Right lobe of liver (tissue), 4 donors: ENCODE data around the gene SUPT4H1.

ENCODE experiments used
- CTCF ChIP-seq, 4 donors: fragments of 200-600 bp in 3 of 4; fragments of 450-650 bp in 1 of 4; IDR thresholded peaks; one replicate each; pipeline versions ENCODE4 v1.5.1 to v1.8.0; 2016 to 2022; ENCODE audit warnings: antibody characterized with exemption in 4 of 4, mild to moderate bottlenecking in 2 of 4
- POLR2A ChIP-seq: fragments of 450-650 bp; IDR thresholded peaks from one replicate; pipeline ENCODE4 v1.6.1; 2017; ENCODE audit warnings: antibody characterized with exemption, mild to moderate bottlenecking
- donor health status: DM: no; HTN: no; CAD: no.
- donor health status: DM: no; HTN: no; CAD: no.
- donor health status: DM: no; HTN: yes; CAD: no.

- no peak for TF ChIP-seq CTCF (IDR thresholded peaks at IDR 0.05)
- no peak for TF ChIP-seq POLR2A
Observed at GRCh38 chr17:58305626-58306025, 46.4 kb downstream of the SUPT4H1 start.
